Lower lobe of right lung (tissue), 2 donors: ENCODE results near the gene CHST6. TPM values are rescaled to one million over a fixed set of nuclear protein-coding genes. Genes with fewer than 3 reads are reported as not detected.
"Not testable (repeated sequence)": the region's sequence is repeated elsewhere in the genome, so short reads cannot be mapped to it uniquely, and the experiment has no call there.

ENCODE experiments used
- ATAC-seq, 2 donors: fragments of 200-7000 bp; cut with Tn5 transposase; one replicate each; pipeline ENCODE4 v1.9.1; 2020 to 2022; ENCODE audit warnings: mild to moderate bottlenecking in 2 of 2, moderate library complexity in 2 of 2
- DNase-seq: peaks from one replicate; pipeline ENCODE4 v3.0.0-alpha.2; 2020
- H3K27ac ChIP-seq: fragments of 200-600 bp; one replicate; pipeline ENCODE4 v1.8.0; 2022
- H3K27me3 ChIP-seq: fragments of 200-600 bp; one replicate; pipeline ENCODE4 v1.8.0; 2022; ENCODE audit warnings: low read depth
- H3K36me3 ChIP-seq: fragments of 200-600 bp; one replicate; pipeline ENCODE4 v1.8.0; 2022; ENCODE audit warnings: mild to moderate bottlenecking
- H3K4me1 ChIP-seq: fragments of 200-600 bp; one replicate; pipeline ENCODE4 v1.8.0; 2022
- H3K4me3 ChIP-seq: fragments of 200-600 bp; one replicate; pipeline ENCODE4 v1.8.0; 2022; ENCODE audit warnings: mild to moderate bottlenecking
- H3K9me3 ChIP-seq: fragments of 200-600 bp; one replicate; pipeline ENCODE4 v1.8.0; 2022
- CTCF ChIP-seq: fragments of 200-600 bp; IDR thresholded peaks from one replicate; pipeline ENCODE4 v1.8.0; 2022; ENCODE audit warnings: antibody characterized with exemption, mild to moderate bottlenecking
- intact Hi-C: fragments of 100-400 bp; cut with DNase I; formaldehyde crosslinking; loops from one replicate; pipeline ENCODE4 v1.11.0; 2022
- total RNA-seq: library from RNA; stranded (reverse); fragmentation: NEBNext Ultra II Directional; extraction: Animal tissue kit (Norgen Biotek cat#: 25700); gene quantifications from one replicate; pipeline ENCODE4 v1.2.1, GENCODE V29; 2021
- donor health status: DM: no; HTN: yes; CAD: no; lungs with severe emphysema.

The CHST6 gene
- total RNA-seq, 1 donor from 2014 or later = 2.5 TPM

- DNase-seq = no peak
- Histone ChIP-seq H3K36me3 (no peaks in the 10 kb centered on the region), H3K27me3 (no peaks in the 10 kb centered on the region), H3K27ac (no peak overlapping the region), H3K4me3 (no peak overlapping the region), H3K9me3 (no peaks in the 10 kb centered on the region), H3K4me1 (peaks cover 4% of the 10 kb centered on the region)
- no peak for ATAC-seq
- no peak for TF ChIP-seq CTCF
- intact Hi-C loops = no loop called here
Measured at GRCh38 chr16:75514296-75514695, 19.1 kb upstream of the CHST6 start.

GRCh38 chr16:75506574-75506973, 11.3 kb upstream of the CHST6 start:
- Histone ChIP-seq H3K27ac (no peak overlapping the region), H3K27me3 (no peaks in the 10 kb centered on the region), H3K36me3 (no peaks in the 10 kb centered on the region), H3K4me3 (no peak overlapping the region), H3K9me3 (no peaks in the 10 kb centered on the region), H3K4me1 (peaks cover 11% of the 10 kb centered on the region)
- intact Hi-C loops = no loop called here
- TF ChIP-seq CTCF = no peak
- DNase-seq (no peak), ATAC-seq (peak; percentile 79 to 80)

GRCh38 chr16:75506107-75506506, 10.9 kb upstream of the CHST6 start:
- H3K27ac ChIP-seq = no peak overlapping the region
- TF ChIP-seq CTCF = no peak

GRCh38 chr16:75503801-75504200, 8.6 kb upstream of the CHST6 start:
- intact Hi-C loops = no loop called here
- ATAC-seq (no peak), DNase-seq (no peak)
- Histone ChIP-seq H3K9me3 (no peaks in the 10 kb centered on the region), H3K27me3 (no peaks in the 10 kb centered on the region), H3K36me3 (no peaks in the 10 kb centered on the region), H3K27ac (no peak overlapping the region), H3K4me3 (no peak overlapping the region), H3K4me1 (peaks cover 11% of the 10 kb centered on the region)
- TF ChIP-seq CTCF = no peak

More at GRCh38 chr16:75506107-75506506, 10.9 kb upstream of the CHST6 start:
- no peaks in the 10 kb centered on the region for H3K36me3 ChIP-seq
- no peak for DNase-seq
- no peaks in the 10 kb centered on the region for H3K27me3 ChIP-seq
- peaks cover 11% of the 10 kb centered on the region for H3K4me1 ChIP-seq
- ATAC-seq = no peak
- H3K4me3 ChIP-seq = no peak overlapping the region
- no peaks in the 10 kb centered on the region for H3K9me3 ChIP-seq
- intact Hi-C loops = no loop called here

- no peak for TF ChIP-seq CTCF
- intact Hi-C loops = no loop called here
- Histone ChIP-seq H3K27ac (no peak overlapping the region), H3K4me3 (no peak overlapping the region), H3K36me3 (no peaks in the 10 kb centered on the region), H3K9me3 (no peaks in the 10 kb centered on the region), H3K27me3 (no peaks in the 10 kb centered on the region), H3K4me1 (peaks cover 11% of the 10 kb centered on the region)
- ATAC-seq (no peak), DNase-seq (no peak)
Measured at GRCh38 chr16:75502916-75503605, 7.8 kb upstream of the CHST6 start.

GRCh38 chr16:75501820-75502219, 6.6 kb upstream of the CHST6 start:
- H3K9me3 ChIP-seq, DNase-seq, H3K36me3 ChIP-seq, H3K4me1 ChIP-seq, H3K27me3 ChIP-seq, ATAC-seq, intact Hi-C loops, H3K4me3 ChIP-seq, H3K27ac ChIP-seq: not testable (repeated sequence)
